Keratinocyte (primary cell): ENCODE data around the gene SCAMP1. TPM values are rescaled to one million over a fixed set of nuclear protein-coding genes. Genes with fewer than 3 reads are reported as not detected.

Experiments
- DNase-seq: peaks from one replicate; pipeline ENCODE4 v3.0.0-alpha.2; 2011; ENCODE audit warnings: low read depth, missing footprints, low spot score
- FAIRE-seq: peaks from 2 replicates; lab custom pipeline; 2011; peaks lifted over from hg19 to GRCh38; lab: Jason Lieb, UNC
- H2AFZ ChIP-seq: 2 replicates; pipeline ENCODE4 v1.6.0; 2012; ENCODE audit warnings: low read length, control low read depth, inconsistent platforms; ENCODE audit not compliant: control insufficient read depth
- H3K27ac ChIP-seq: 2 replicates; pipeline ENCODE4 v1.5.1; 2011; ENCODE audit warnings: low read length; ENCODE audit not compliant: control insufficient read depth, insufficient read depth
- H3K27me3 ChIP-seq: 3 replicates; pipeline ENCODE4 v1.6.0; 2011; ENCODE audit warnings: low read length; ENCODE audit not compliant: control insufficient read depth, insufficient read depth; ENCODE audit errors: extremely low read depth
- H3K36me3 ChIP-seq, 2 experiments: 2 replicates in 1 of 2; 3 replicates in 1 of 2; pipeline ENCODE4 v1.5.1; 2011; ENCODE audit warnings: low read length in 2 of 2, mild to moderate bottlenecking in 1 of 2; ENCODE audit not compliant: control insufficient read depth in 2 of 2, insufficient read depth in 2 of 2; ENCODE audit errors: extremely low read depth in 1 of 2
- H3K4me1 ChIP-seq: 3 replicates; pipeline ENCODE4 v1.5.1; 2011; ENCODE audit warnings: low read length; ENCODE audit not compliant: control insufficient read depth, insufficient read depth; ENCODE audit errors: extremely low read depth
- H3K4me2 ChIP-seq: 3 replicates; pipeline ENCODE4 v1.6.0; 2011; ENCODE audit warnings: low read depth, low read length; ENCODE audit not compliant: control insufficient read depth, insufficient read depth; ENCODE audit errors: extremely low read depth
- H3K4me3 ChIP-seq, 3 experiments: fragments of 200-600 bp in 1 of 3; sonication (generic) in 1 of 3; 2 replicates in 2 of 3; 3 replicates in 1 of 3; pipeline ENCODE4 v1.5.1; 2011 to 2016; ENCODE audit warnings: low read length in 3 of 3, mild to moderate bottlenecking in 3 of 3, control low read depth in 2 of 3, inconsistent platforms in 1 of 3, low read depth in 1 of 3, mixed read lengths in 1 of 3, mixed run types in 1 of 3, moderate library complexity in 1 of 3; ENCODE audit not compliant: control insufficient read depth in 2 of 3, insufficient read depth in 2 of 3; ENCODE audit errors: extremely low read depth in 1 of 3
- H3K79me2 ChIP-seq: 2 replicates; pipeline ENCODE4 v1.6.0; 2012; ENCODE audit warnings: low read length; ENCODE audit not compliant: control insufficient read depth, insufficient read depth
- H3K9ac ChIP-seq: 3 replicates; pipeline ENCODE4 v1.6.0; 2011; ENCODE audit warnings: low read length; ENCODE audit not compliant: control insufficient read depth, insufficient read depth; ENCODE audit errors: extremely low read depth
- H3K9me1 ChIP-seq: 3 replicates; pipeline ENCODE4 v1.6.0; 2011; ENCODE audit warnings: low read length; ENCODE audit not compliant: control insufficient read depth, insufficient read depth; ENCODE audit errors: extremely low read depth
- H3K9me3 ChIP-seq: 2 replicates; pipeline ENCODE4 v1.5.1; 2012; ENCODE audit warnings: low read depth, low read length; ENCODE audit not compliant: control insufficient read depth
- H4K20me1 ChIP-seq: 3 replicates; pipeline ENCODE4 v1.6.0; 2011; ENCODE audit warnings: low read length; ENCODE audit not compliant: control insufficient read depth, insufficient read depth; ENCODE audit errors: extremely low read depth
- EZH2 ChIP-seq: IDR thresholded peaks from one replicate; pipeline ENCODE4 v1.6.1; 2012; ENCODE audit warnings: inconsistent platforms, mild to moderate bottlenecking, low read length, moderate library complexity
- dilution Hi-C: fragments of 300-500 bp; cut with MboI; formaldehyde crosslinking; loops from one replicate; pipeline ENCODE4 v1.7.0; 2020; ENCODE audit warnings: low sequenced_read_pairs; ENCODE audit not compliant: extremely low pct_ligation_motif_present
- polyA plus RNA-seq, 5 experiments: library from polyadenylated mRNA; depleted of rRNA in 3 of 5; stranded (reverse) in 3 of 5; stranded (forward) in 1 of 5; unstranded in 1 of 5; fragments of >200 nt; gene quantifications; 1 replicate in 1 of 5; 2 replicates in 3 of 5; 3 replicates in 1 of 5; pipeline versions ENCODE4 v1.2.1 to v1.2.3, GENCODE V29; 2011 to 2012; ENCODE audit warnings: missing spikeins in 2 of 5, low read depth in 1 of 5, low replicate concordance in 1 of 5
- TF ChIP-seq, protein P1 (sequence below), 3 experiments: IDR thresholded peaks in 1 of 3; conservative IDR thresholded peaks in 1 of 3; optimal IDR thresholded peaks in 1 of 3; 2 replicates in 2 of 3; 3 replicates in 1 of 3; pipeline versions ENCODE3 to v1.5.1; 2011; ENCODE audit warnings: low read length in 3 of 3, mild to moderate bottlenecking in 3 of 3, moderate library complexity in 2 of 3, control low read depth in 1 of 3, inconsistent platforms in 1 of 3; ENCODE audit not compliant: insufficient read depth in 2 of 3; ENCODE audit errors: extremely low read depth in 1 of 3

SCAMP1 gene
- polyA plus RNA-seq, 1 donor (not counting 4 experiments of a cell fraction or from before 2014, with no cell fraction given) = 36.6 TPM

DNA sequence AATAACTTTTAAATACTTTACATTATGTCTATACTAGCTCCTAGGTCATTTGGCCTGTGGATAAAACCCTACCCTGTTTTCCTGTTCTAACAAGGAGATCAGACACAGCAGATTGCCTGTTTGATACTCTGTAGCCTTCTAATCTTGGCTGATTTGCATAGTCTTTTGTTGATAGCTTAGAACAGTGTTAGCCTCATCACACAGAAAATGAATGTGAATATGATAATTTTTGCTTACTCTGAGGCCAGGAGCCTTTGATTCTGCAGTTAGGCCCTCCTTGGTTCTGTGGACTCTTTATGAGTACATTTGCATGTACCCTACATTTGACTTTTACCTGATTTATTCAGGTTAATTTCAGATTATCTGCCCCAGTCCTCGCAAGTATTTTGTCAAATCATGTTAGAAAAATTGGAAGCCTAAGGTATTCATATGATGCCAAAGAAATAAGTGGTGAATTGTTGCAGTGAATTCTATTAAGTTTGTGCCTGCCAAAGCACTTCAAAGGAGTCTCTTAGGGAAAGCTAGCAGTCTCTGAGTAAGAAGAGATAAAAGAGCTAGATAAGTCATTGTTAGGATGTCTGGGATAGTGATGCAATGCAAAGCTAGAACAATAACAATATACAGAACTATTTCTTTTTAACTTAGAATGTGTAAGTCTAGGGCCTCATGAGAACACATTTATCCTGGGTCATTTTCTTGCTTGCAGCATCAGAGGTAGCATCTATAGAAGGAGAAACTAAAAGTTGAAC is 56.4 kb downstream of the SCAMP1 start:
- dilution Hi-C loops = no loop called here
- no peak overlapping the region for H2AFZ ChIP-seq
- H3K9me3 ChIP-seq = no peaks in the 10 kb centered on the region
- no peaks in the 10 kb centered on the region for H3K4me1 ChIP-seq
- H3K36me3 ChIP-seq = no peaks in the 10 kb centered on the region
- no peaks in the 10 kb centered on the region for H3K27me3 ChIP-seq
- H4K20me1 ChIP-seq = no peaks in the 10 kb centered on the region
- no peak overlapping the region for H3K9ac ChIP-seq
- H3K9me1 ChIP-seq = no peaks in the 10 kb centered on the region
- no peaks in the 10 kb centered on the region for H3K79me2 ChIP-seq
- no peak overlapping the region for H3K4me2 ChIP-seq
- no peak overlapping the region for H3K4me3 ChIP-seq
- FAIRE-seq (no peak), DNase-seq (no peak)
- H3K27ac ChIP-seq = no peak overlapping the region
- TF ChIP-seq EZH2 = no peak
- TF ChIP-seq, protein P1, sequence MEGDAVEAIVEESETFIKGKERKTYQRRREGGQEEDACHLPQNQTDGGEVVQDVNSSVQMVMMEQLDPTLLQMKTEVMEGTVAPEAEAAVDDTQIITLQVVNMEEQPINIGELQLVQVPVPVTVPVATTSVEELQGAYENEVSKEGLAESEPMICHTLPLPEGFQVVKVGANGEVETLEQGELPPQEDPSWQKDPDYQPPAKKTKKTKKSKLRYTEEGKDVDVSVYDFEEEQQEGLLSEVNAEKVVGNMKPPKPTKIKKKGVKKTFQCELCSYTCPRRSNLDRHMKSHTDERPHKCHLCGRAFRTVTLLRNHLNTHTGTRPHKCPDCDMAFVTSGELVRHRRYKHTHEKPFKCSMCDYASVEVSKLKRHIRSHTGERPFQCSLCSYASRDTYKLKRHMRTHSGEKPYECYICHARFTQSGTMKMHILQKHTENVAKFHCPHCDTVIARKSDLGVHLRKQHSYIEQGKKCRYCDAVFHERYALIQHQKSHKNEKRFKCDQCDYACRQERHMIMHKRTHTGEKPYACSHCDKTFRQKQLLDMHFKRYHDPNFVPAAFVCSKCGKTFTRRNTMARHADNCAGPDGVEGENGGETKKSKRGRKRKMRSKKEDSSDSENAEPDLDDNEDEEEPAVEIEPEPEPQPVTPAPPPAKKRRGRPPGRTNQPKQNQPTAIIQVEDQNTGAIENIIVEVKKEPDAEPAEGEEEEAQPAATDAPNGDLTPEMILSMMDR (optimal IDR thresholded peaks at IDR 0.05 in 1 of 3, IDR thresholded peaks at IDR 0.05 in 1 of 3, conservative IDR thresholded peaks at IDR 0.05 in 1 of 3; ENCODE audit: extremely low read depth in 1 of 3, insufficient read depth in 2 of 3, low read length in 3 of 3) = no peak

DNA sequence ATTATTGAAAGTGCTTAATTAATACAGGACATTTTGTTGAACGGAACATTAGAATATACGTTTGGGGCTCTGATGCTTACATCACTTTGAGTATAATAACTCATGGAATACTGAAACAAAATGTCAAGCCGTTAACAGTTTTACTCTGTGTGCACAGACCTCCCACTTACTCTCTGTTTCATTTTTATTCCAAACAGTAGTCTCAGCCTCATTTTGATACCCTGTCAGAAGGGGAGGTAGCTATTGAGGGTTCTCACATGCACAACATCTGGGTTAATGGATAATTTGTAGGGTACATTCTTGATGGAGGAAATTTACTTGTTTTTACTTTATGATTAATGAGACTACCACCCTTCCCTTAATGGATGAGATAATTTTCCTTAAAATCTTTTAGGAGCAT is 59.0 kb downstream of the SCAMP1 start:
- no peaks in the 10 kb centered on the region for H3K4me1 ChIP-seq
- H3K27me3 ChIP-seq = no peaks in the 10 kb centered on the region
- no peak overlapping the region for H2AFZ ChIP-seq
- no peak overlapping the region for H3K27ac ChIP-seq
- H3K36me3 ChIP-seq = no peaks in the 10 kb centered on the region
- DNase-seq (no peak), FAIRE-seq (no peak)
- H3K4me2 ChIP-seq = no peak overlapping the region
- no peak overlapping the region for H3K4me3 ChIP-seq
- no peaks in the 10 kb centered on the region for H3K9me1 ChIP-seq
- H4K20me1 ChIP-seq = no peaks in the 10 kb centered on the region
- TF ChIP-seq EZH2 = no peak
- dilution Hi-C loops = no loop called here
- no peaks in the 10 kb centered on the region for H3K79me2 ChIP-seq
- no peaks in the 10 kb centered on the region for H3K9me3 ChIP-seq
- H3K9ac ChIP-seq = no peak overlapping the region
